Measurements from ENCODE around the gene ZBED4.

Gene ZBED4

DNA sequence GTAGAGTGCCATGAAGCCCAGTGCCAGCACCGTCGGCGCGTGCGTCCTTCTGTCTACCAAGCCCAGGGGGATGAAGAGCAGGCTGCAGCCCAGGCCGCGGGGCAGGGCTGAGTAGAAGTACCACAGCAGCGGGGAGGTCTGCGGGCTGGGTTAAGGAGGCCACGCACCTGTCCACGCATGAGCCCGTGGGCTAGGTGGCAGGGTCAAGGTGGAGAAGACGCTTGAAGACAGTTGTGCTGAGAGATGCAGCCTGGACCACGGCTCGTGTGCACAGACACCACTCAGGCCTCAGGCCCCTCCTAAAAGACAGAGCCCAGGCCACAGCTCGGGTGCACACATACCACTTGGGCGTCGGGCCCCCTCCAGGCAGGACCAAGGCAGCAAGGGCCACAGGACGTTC is 54.2 kb downstream of the ZBED4 start:
- TF ChIP-seq CTCF (IDR thresholded peaks at IDR 0.05; ENCODE audit: low read length) = no peak
- no peak for TF ChIP-seq EZH2 (optimal IDR thresholded peaks at IDR 0.05; ENCODE audit: low read depth, low read length)
- TF ChIP-seq EZH2phosphoT487 (IDR thresholded peaks at IDR 0.05; ENCODE audit: low read length) = no peak
- no peak overlapping the region for H2AFZ ChIP-seq (ENCODE audit: low read length)
- H3K79me2 ChIP-seq (ENCODE audit: low read length) = no peaks in the 10 kb centered on the region
- no peaks in the 10 kb centered on the region for H3F3A ChIP-seq (ENCODE audit: insufficient read depth, low read length)
- H3K27ac ChIP-seq (ENCODE audit: low read length) = no peak overlapping the region
- H3K4me3 ChIP-seq (ENCODE audit: low read length) = no peak overlapping the region
- H3K9me2 ChIP-seq (replicated peaks; ENCODE audit: insufficient read depth, low read length) = no peaks in the 10 kb centered on the region
- H3K4me2 ChIP-seq (ENCODE audit: low read depth, low read length) = no peak overlapping the region
- no peaks in the 10 kb centered on the region for H3K4me1 ChIP-seq (ENCODE audit: low read length)
- DNase-seq = no peak
- H4K20me1 ChIP-seq (ENCODE audit: insufficient read depth, low read length) = no peaks in the 10 kb centered on the region
- H3K9ac ChIP-seq (ENCODE audit: low read length) = no peak overlapping the region
- no peaks in the 10 kb centered on the region for H3K27me3 ChIP-seq (replicated peaks; ENCODE audit: insufficient read depth, low read length)
- H3K36me3 ChIP-seq (replicated peaks; ENCODE audit: insufficient read depth, low read length) = no peaks in the 10 kb centered on the region
- H3K9me3 ChIP-seq (replicated peaks; ENCODE audit: insufficient read depth, low read length) = no peaks in the 10 kb centered on the region

- H3K9me2 ChIP-seq (replicated peaks; ENCODE audit: insufficient read depth, low read length) = no peaks in the 10 kb centered on the region
- H3K4me2 ChIP-seq (ENCODE audit: low read depth, low read length) = no peak overlapping the region
Observed at GRCh38 chr22:49909476-49910205, 56.0 kb downstream of the ZBED4 start.

DNA sequence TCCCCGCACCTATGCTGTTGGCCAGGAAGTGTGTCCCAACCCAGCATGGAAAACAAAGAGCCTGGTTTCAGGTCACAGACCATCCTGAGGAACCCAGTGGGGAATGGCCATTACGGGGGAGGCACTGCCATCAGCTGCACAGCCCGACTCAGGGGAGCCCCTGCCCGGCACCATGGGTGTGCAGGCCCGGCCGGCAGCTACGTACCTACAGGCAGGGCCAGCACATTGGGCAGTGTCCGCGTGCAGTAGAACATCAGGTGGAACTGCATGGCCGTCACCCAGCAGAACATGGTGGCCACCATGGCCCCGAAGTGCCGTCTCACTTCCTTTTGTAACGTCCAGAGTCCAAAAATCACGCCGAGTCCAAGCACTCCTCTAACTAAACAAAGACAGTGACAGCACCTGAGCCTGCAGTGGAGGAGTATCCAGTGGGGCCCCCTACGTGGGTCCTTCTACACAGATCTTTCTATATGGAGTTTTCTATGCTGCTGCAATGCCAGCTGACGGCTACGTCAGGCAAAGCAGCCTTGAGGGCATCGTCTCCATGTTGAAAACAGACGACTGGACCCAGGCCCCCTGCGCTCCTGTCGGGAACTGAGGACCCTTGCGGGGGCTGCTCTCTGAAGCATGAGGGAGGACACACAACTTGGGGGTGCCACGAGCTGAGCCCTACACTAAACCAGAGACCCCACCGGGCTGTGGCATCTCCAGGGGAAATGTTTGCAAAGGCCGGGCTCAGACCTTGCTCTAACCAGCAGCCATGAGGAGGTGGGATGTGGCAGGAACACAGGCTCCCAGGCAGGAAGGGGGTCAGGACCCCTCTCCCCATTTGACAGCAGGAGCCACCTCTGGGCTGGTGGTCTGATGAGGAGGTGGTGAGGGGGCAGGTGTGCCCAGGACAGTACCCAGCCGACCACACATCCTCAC is 56.8 kb downstream of the ZBED4 start:
- H3K36me3 ChIP-seq (replicated peaks; ENCODE audit: insufficient read depth, low read length) = no peaks in the 10 kb centered on the region
- H3K27me3 ChIP-seq (replicated peaks; ENCODE audit: insufficient read depth, low read length) = no peaks in the 10 kb centered on the region

More at GRCh38 chr22:49909476-49910205, 56.0 kb downstream of the ZBED4 start:
- Histone ChIP-seq H3K9ac (ENCODE audit: low read length) (no peak overlapping the region), H3K9me3 (replicated peaks; ENCODE audit: insufficient read depth, low read length) (no peaks in the 10 kb centered on the region), H3K4me3 (ENCODE audit: low read length) (no peak overlapping the region), H3K27ac (ENCODE audit: low read length) (no peak overlapping the region), H3F3A (ENCODE audit: insufficient read depth, low read length) (no peaks in the 10 kb centered on the region), H4K20me1 (ENCODE audit: insufficient read depth, low read length) (no peaks in the 10 kb centered on the region), H3K27me3 (replicated peaks; ENCODE audit: insufficient read depth, low read length) (no peaks in the 10 kb centered on the region), H2AFZ (ENCODE audit: low read length) (no peak overlapping the region), H3K4me1 (ENCODE audit: low read length) (no peaks in the 10 kb centered on the region), H3K36me3 (replicated peaks; ENCODE audit: insufficient read depth, low read length) (no peaks in the 10 kb centered on the region), H3K79me2 (ENCODE audit: low read length) (no peaks in the 10 kb centered on the region)
- no peak for TF ChIP-seq EZH2phosphoT487 (IDR thresholded peaks at IDR 0.05; ENCODE audit: low read length)
- TF ChIP-seq CTCF (IDR thresholded peaks at IDR 0.05; ENCODE audit: low read length) = no peak
- TF ChIP-seq EZH2 (optimal IDR thresholded peaks at IDR 0.05; ENCODE audit: low read depth, low read length) = no peak
- DNase-seq = no peak

More for the DNA sequence above, 56.8 kb downstream of the ZBED4 start:
- H3K4me3 ChIP-seq (ENCODE audit: low read length) = no peak overlapping the region
- no peak overlapping the region for H3K9ac ChIP-seq (ENCODE audit: low read length)
- H2AFZ ChIP-seq (ENCODE audit: low read length) = no peak overlapping the region
- no peaks in the 10 kb centered on the region for H3K4me1 ChIP-seq (ENCODE audit: low read length)
- no peak overlapping the region for H3K27ac ChIP-seq (ENCODE audit: low read length)
- no peaks in the 10 kb centered on the region for H3K9me3 ChIP-seq (replicated peaks; ENCODE audit: insufficient read depth, low read length)
- no peaks in the 10 kb centered on the region for H3K79me2 ChIP-seq (ENCODE audit: low read length)
- no peak for TF ChIP-seq EZH2phosphoT487 (IDR thresholded peaks at IDR 0.05; ENCODE audit: low read length)
- no peak for TF ChIP-seq CTCF (IDR thresholded peaks at IDR 0.05; ENCODE audit: low read length)
- TF ChIP-seq EZH2 (optimal IDR thresholded peaks at IDR 0.05; ENCODE audit: low read depth, low read length) = no peak
- no peak overlapping the region for H3K4me2 ChIP-seq (ENCODE audit: low read depth, low read length)
- no peaks in the 10 kb centered on the region for H3F3A ChIP-seq (ENCODE audit: insufficient read depth, low read length)
- H4K20me1 ChIP-seq (ENCODE audit: insufficient read depth, low read length) = no peaks in the 10 kb centered on the region
- H3K9me2 ChIP-seq (replicated peaks; ENCODE audit: insufficient read depth, low read length) = no peaks in the 10 kb centered on the region
- DNase-seq = no peak
